Karpas-422 (cell line): Measurements from ENCODE around the gene B4GALT2. TPM values are rescaled to one million over a fixed set of nuclear protein-coding genes. Genes with fewer than 3 reads are reported as not detected.
A peak's percentile ranks its signal among the peaks of the same experiment; 100 is the strongest.

Experiments
- DNase-seq: peaks from one replicate; pipeline ENCODE4 v3.0.0-alpha.2; 2015
- H2AFZ ChIP-seq: fragments of 200-600 bp; sonication (generic); 2 replicates; pipeline ENCODE4 v1.6.1; 2014; ENCODE audit warnings: antibody characterized with exemption, low read length, mixed read lengths
- H3K27ac ChIP-seq: fragments of 200-600 bp; sonication (generic); 2 replicates; pipeline ENCODE4 v1.5.1; 2014; ENCODE audit warnings: mild to moderate bottlenecking, low read length, moderate library complexity
- H3K27me3 ChIP-seq: fragments of 200-600 bp; sonication (generic); 2 replicates; pipeline ENCODE4 v1.6.1; 2014; ENCODE audit warnings: low read length, mixed read lengths
- H3K36me3 ChIP-seq: fragments of 200-600 bp; sonication (generic); 2 replicates; pipeline ENCODE4 v1.6.1; 2014; ENCODE audit warnings: low read length, mixed read lengths; ENCODE audit not compliant: insufficient read depth
- H3K4me1 ChIP-seq: fragments of 200-600 bp; sonication (generic); 2 replicates; pipeline ENCODE4 v1.6.1; 2014; ENCODE audit warnings: mild to moderate bottlenecking, low read length, mixed read lengths
- H3K4me2 ChIP-seq: fragments of 200-600 bp; sonication (generic); 2 replicates; pipeline ENCODE4 v1.6.1; 2014; ENCODE audit warnings: low read length, low read depth, mild to moderate bottlenecking; ENCODE audit not compliant: poor library complexity, severe bottlenecking
- H3K4me3 ChIP-seq: fragments of 200-600 bp; sonication (generic); 2 replicates; pipeline ENCODE4 v1.5.1; 2014; ENCODE audit warnings: mild to moderate bottlenecking, antibody characterized with exemption, low read length, mixed read lengths
- H3K79me2 ChIP-seq: fragments of 200-600 bp; sonication (generic); 2 replicates; pipeline ENCODE4 v1.6.1; 2014; ENCODE audit warnings: mild to moderate bottlenecking, low read length, mixed read lengths
- H3K9ac ChIP-seq: fragments of 200-600 bp; sonication (generic); 2 replicates; pipeline ENCODE4 v1.6.0; 2014; ENCODE audit warnings: low read length
- H3K9me2 ChIP-seq: fragments of 200-600 bp; sonication (generic), shearing (Covaris generic); replicated peaks from 2 replicates; pipeline ENCODE4 v1.6.0; 2014; ENCODE audit warnings: mild to moderate bottlenecking, low read length, moderate library complexity; ENCODE audit not compliant: insufficient read depth
- H3K9me3 ChIP-seq: fragments of 300-700, 200-600 bp; sonication (generic); 2 replicates; pipeline ENCODE4 v1.6.1; 2014; ENCODE audit warnings: low read length, mixed read lengths
- H4K20me1 ChIP-seq: fragments of 200-600 bp; sonication (generic); 2 replicates; pipeline ENCODE4 v1.6.1; 2014; ENCODE audit warnings: mild to moderate bottlenecking, antibody characterized with exemption, low read length, low read depth; ENCODE audit not compliant: insufficient read depth
- total RNA-seq: library from RNA; depleted of rRNA; stranded (reverse); fragments of >200 nt; shearing (Covaris generic); gene quantifications from 2 replicates; pipeline ENCODE4 v1.2.3, GENCODE V29; 2014; ENCODE audit warnings: low replicate concordance

Gene B4GALT2
- total RNA-seq, 1 experiment from 2014 or later = 42.9 TPM

DNA sequence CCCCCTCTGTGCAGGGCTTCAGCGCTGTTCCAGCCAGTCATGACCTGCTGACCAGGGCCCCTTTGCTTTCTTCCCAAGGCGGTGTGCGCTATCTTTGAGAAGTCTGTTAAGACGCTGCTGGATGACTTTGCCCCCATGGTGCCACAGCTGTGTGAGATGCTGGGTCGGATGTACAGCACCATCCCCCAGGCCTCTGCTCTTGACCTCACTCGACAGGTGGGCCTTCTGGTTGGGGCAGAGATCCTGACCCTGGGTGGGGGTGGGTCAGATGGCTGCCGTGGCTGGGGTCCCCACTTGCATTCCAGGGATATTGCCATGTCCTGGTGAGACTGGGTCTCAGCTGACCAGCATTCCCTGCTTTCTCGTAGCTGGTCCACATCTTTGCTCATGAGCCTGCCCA is 18.2 kb upstream of the B4GALT2 start:
- no peaks in the 10 kb centered on the region; the same call in 1 of the 2 replicates for H3K36me3 ChIP-seq
- H3K9me3 ChIP-seq = no peaks in the 10 kb centered on the region
- no peaks in the 10 kb centered on the region for H3K9me2 ChIP-seq
- DNase-seq = no peak
- no peaks in the 10 kb centered on the region for H3K27me3 ChIP-seq
- no peak overlapping the region for H2AFZ ChIP-seq
- no peaks in the 10 kb centered on the region for H3K79me2 ChIP-seq
- no peak overlapping the region for H3K4me3 ChIP-seq
- H3K4me2 ChIP-seq = no peak overlapping the region
- no peaks in the 10 kb centered on the region for H3K4me1 ChIP-seq
- H3K27ac ChIP-seq = no peak overlapping the region
- no peaks in the 10 kb centered on the region for H4K20me1 ChIP-seq
- no peak overlapping the region for H3K9ac ChIP-seq

DNA sequence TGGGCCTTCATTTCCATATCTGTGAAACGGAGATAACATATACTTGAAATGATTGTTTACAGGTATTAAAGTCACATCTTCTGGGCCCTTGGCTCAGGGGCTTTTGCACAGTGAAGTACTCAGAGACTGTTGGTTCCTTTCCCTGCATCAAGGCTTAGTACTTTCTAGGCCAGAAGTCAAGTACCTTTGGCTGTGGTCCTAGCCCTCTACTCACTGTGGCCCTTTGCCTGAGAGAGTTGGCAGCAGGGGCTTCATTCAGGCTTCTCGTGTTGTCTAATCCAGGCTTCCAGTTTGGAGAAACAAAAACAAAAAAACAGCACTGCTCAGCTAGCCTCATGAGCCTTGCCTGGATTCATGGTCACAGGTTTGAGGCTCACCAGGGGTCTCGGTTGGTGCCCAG is 17.3 kb upstream of the B4GALT2 start:
- Histone ChIP-seq H3K9ac (no peak overlapping the region), H3K4me2 (no peak overlapping the region), H3K27me3 (no peaks in the 10 kb centered on the region), H4K20me1 (no peaks in the 10 kb centered on the region), H3K4me3 (no peak overlapping the region), H3K9me3 (no peaks in the 10 kb centered on the region), H3K27ac (no peak overlapping the region), H3K79me2 (no peaks in the 10 kb centered on the region), H2AFZ (no peak overlapping the region), H3K36me3 (no peaks in the 10 kb centered on the region; the same call in 1 of the 2 replicates), H3K9me2 (no peaks in the 10 kb centered on the region), H3K4me1 (no peaks in the 10 kb centered on the region)
- DNase-seq = no peak

DNA sequence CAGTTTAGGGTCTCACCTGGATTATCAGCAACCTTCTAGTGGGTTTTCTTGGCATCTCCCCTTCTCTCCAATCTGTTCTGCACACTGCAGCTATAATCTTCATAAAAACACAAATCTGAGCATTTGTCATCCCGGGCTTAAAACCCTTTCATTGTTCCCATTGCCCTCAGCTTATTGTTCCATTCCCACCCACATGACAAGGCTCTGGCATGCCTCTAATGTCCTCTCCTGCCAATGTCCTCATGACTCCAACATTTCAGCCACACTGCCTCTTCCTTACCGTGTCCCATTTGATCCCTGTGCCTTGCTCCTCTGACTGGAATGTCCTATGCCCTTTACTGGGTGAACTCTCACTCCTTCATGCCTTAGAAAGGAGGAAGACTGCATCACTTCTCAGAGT is 16.7 kb upstream of the B4GALT2 start:
- Histone ChIP-seq H3K4me3 (no peak overlapping the region), H3K9me2 (no peaks in the 10 kb centered on the region), H3K9me3 (no peaks in the 10 kb centered on the region), H4K20me1 (no peaks in the 10 kb centered on the region), H2AFZ (no peak overlapping the region), H3K4me1 (no peaks in the 10 kb centered on the region), H3K9ac (no peak overlapping the region), H3K4me2 (no peak overlapping the region), H3K27me3 (no peaks in the 10 kb centered on the region), H3K36me3 (no peaks in the 10 kb centered on the region; the same call in 1 of the 2 replicates), H3K27ac (no peak overlapping the region), H3K79me2 (no peaks in the 10 kb centered on the region)
- DNase-seq = no peak

DNA sequence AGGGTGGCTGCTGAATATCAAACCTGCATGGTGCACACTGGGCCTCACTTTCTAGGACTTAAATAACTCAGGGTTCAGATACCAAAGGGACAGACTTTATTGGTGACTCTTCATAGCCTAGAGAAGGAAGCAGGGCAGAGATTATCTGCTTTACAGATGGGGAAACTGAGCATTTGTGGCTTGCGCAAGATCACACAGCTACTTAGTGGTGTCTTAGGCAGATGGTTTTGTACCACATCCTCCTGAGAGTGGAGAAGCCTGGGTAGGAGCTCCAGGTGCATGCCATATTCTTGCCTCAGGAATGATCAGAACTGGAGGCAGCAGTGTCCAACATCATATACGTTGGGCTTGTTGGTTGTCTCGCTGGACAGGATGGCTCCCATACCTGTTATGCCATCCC is 16.0 kb upstream of the B4GALT2 start:
- Histone ChIP-seq H2AFZ (no peak overlapping the region), H3K4me1 (no peaks in the 10 kb centered on the region), H3K27ac (no peak overlapping the region), H3K27me3 (no peaks in the 10 kb centered on the region), H3K9me2 (no peaks in the 10 kb centered on the region), H4K20me1 (no peaks in the 10 kb centered on the region), H3K36me3 (no peaks in the 10 kb centered on the region; the same call in 1 of the 2 replicates), H3K79me2 (no peaks in the 10 kb centered on the region), H3K9me3 (no peaks in the 10 kb centered on the region), H3K4me2 (no peak overlapping the region), H3K9ac (no peak overlapping the region), H3K4me3 (no peak overlapping the region)
- no peak for DNase-seq

DNA sequence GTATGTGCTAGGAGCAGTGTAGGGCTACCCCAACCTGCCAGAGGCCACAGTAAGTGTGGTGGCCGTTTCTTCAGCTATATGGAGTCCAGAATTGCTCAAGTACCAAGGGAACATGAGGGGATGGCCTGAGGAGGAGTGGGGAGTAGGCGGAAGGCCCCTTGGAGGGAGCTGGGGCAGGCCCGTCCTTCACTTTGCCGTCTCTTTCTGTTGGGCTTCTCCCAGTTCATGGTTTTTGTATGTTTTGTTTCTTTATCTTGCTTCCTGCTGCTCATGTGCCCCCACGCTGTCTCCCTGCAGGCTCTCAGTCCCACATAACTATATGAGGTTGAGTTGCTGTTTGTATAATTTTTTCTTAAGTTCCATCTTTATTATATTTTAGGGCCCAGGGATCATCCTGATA is 15.1 kb upstream of the B4GALT2 start:
- DNase-seq = no peak
- no peaks in the 10 kb centered on the region for H4K20me1 ChIP-seq
- no peak overlapping the region for H3K4me3 ChIP-seq
- no peaks in the 10 kb centered on the region for H3K9me3 ChIP-seq
- H3K27me3 ChIP-seq = no peaks in the 10 kb centered on the region
- no peak overlapping the region for H3K4me2 ChIP-seq
- H3K27ac ChIP-seq = no peak overlapping the region
- H3K4me1 ChIP-seq = no peaks in the 10 kb centered on the region
- H3K9ac ChIP-seq = no peak overlapping the region
- H3K79me2 ChIP-seq = no peaks in the 10 kb centered on the region
- no peaks in the 10 kb centered on the region for H3K36me3 ChIP-seq
- H3K9me2 ChIP-seq = no peaks in the 10 kb centered on the region
- H2AFZ ChIP-seq = no peak overlapping the region

DNA sequence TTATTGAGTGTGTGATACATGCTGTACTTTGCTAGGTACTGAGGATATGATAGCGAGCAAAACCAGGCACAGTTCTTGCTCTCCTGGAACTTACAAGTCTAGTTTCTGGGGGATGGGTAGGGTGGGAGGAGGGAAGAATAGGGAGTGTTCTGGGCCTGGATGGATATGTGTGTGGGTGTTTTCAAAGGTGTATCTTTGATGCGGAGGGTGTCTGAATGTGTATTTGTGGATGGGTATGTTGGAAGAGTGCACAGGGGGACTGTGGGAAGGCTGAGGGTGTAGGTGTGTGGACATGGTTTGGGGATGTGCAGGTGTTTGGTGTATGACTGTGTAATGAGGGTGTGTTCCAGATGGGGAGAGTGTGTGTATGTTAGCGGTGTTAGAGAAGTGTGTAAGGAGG is 13.7 kb upstream of the B4GALT2 start:
- Histone ChIP-seq H3K9me3 (no peaks in the 10 kb centered on the region), H3K9ac (no peak overlapping the region), H3K4me3 (no peak overlapping the region), H3K9me2 (no peaks in the 10 kb centered on the region), H3K36me3 (no peaks in the 10 kb centered on the region), H3K79me2 (peaks cover 4% of the 10 kb centered on the region), H3K27ac (no peak overlapping the region), H2AFZ (no peak overlapping the region), H3K27me3 (no peaks in the 10 kb centered on the region), H3K4me2 (no peak overlapping the region), H3K4me1 (peaks cover 4% of the 10 kb centered on the region), H4K20me1 (0 out of 2 replicates have a peak, but pooled peaks cover 2% of the 10 kb centered on the region)
- no peak for DNase-seq

DNA sequence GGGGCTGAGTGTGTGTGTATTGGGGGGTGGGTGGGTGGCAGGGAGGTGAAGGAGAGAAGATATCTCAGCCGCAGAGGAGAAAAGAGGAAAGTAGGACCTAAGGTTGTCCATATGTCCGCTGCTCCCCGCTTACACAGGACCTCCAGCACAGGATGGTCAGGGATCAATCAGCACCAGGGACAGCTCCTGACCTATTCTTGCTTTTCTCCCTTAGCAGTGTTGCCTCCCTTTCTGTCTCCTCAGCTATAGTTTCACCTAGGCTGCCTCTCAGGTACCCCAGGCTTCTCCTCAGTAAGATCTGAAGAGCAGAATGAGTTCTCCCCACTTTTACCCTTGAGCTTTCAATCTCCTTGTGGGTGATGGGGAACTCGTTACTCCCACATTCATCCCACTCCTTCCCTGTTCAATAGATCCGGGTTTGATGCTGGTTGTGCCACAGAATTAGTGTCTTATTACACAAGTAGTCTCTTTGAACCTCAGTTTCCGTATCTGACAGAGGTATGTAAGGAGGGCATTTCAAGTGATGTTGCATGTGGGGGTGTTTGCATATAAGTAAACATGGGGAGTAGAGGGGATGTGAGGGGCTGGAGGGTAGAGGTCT is 10.6 kb upstream of the B4GALT2 start:
- DNase-seq = peak; percentile 72
- Histone ChIP-seq H3K79me2 (peaks cover 20% of the 10 kb centered on the region), H3K4me2 (no peak overlapping the region), H3K9me2 (no peaks in the 10 kb centered on the region), H3K9ac (no peak overlapping the region), H4K20me1 (0 out of 2 replicates have a peak, but pooled peaks cover 6% of the 10 kb centered on the region), H2AFZ (no peak overlapping the region), H3K27me3 (no peaks in the 10 kb centered on the region), H3K4me1 (peaks cover 15% of the 10 kb centered on the region), H3K27ac (no peak overlapping the region), H3K4me3 (no peak overlapping the region), H3K9me3 (no peaks in the 10 kb centered on the region), H3K36me3 (peaks cover 15% of the 10 kb centered on the region; the same call in 1 of the 2 replicates)

DNA sequence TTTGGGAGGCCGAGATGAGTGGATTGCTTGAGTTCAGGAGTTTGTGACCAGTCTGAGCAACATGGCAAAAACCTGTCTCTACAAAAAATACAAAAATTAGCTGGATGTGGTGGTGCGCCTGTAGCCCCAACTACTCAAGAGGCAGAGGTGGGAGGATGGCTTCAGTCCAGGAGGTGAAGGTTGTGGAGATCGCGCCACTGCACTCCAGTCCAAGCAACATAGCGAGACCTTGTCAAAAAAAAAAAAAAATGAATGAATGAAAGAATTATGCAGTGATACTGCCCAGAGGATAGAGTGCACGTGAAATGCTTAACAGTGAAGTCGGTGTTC is 9.6 kb upstream of the B4GALT2 start:
- Histone ChIP-seq H3K4me2 (peak overlapping the region; percentile 49), H3K4me3 (peak overlapping the region; percentile 21; the same call in 1 of the 2 replicates), H3K9ac (no peak overlapping the region)

More for the DNA sequence above, 9.6 kb upstream of the B4GALT2 start:
- peaks cover 25% of the 10 kb centered on the region for H3K4me1 ChIP-seq
- no peaks in the 10 kb centered on the region for H3K9me2 ChIP-seq
- H3K27me3 ChIP-seq = no peaks in the 10 kb centered on the region
- H3K36me3 ChIP-seq = peaks cover 15% of the 10 kb centered on the region; the same call in 1 of the 2 replicates
- no peak for DNase-seq
- no peak overlapping the region for H2AFZ ChIP-seq
- H3K27ac ChIP-seq = no peak overlapping the region
- 0 out of 2 replicates have a peak, but pooled peaks cover 6% of the 10 kb centered on the region for H4K20me1 ChIP-seq
- H3K9me3 ChIP-seq = no peaks in the 10 kb centered on the region
- peaks cover 20% of the 10 kb centered on the region for H3K79me2 ChIP-seq
